Measurements from ENCODE around the gene ADI1. TPM values are rescaled to one million over a fixed set of nuclear protein-coding genes. Genes with fewer than 3 reads are reported as not detected.

The ADI1 gene
- total and polyA plus RNA-seq, 10 of the 15 experiments (the other 5 are each of a cell fraction or from before 2014, with no cell fraction given), result 4.4 to 78.7 (median 17.2) TPM

- TF ChIP-seq TCF12 (IDR thresholded peaks at IDR 0.05; ENCODE audit: low read depth, low read length), result no peak
Observed at GRCh38 chr2:3453190-3453999, 65.9 kb downstream of the ADI1 start (continued).

- BruUV-seq (replicated peaks), result no TSS peak
- peaks cover 2 to 8% of the 10 kb centered on the region in 2 experiments; a peak in 3 of 4 replicates for H3K36me3 ChIP-seq (ENCODE audit: control insufficient read depth in 2 of 2, insufficient read depth in 2 of 2, low read length in 1 of 2)
- ChIA-PET RAD21 (ENCODE audit: unreplicated experiment) (no interaction called here), CTCF (interaction anchor here (1.2 to 3.1 kb wide), 4 partner anchors 8 to 28 kb away, joined by 3 to 8 read pairs (median 3); no protein-coding TSS in a partner anchor), SMC1A (ENCODE audit: uncharacterized antibody, unreplicated experiment) (no interaction called here), POLR2A (no interaction called here)
- no peak overlapping the region for H3K4me2 ChIP-seq (ENCODE audit: control insufficient read depth, insufficient read depth)
- H4K20me1 ChIP-seq (ENCODE audit: control insufficient read depth, insufficient read depth), result no peaks in the 10 kb centered on the region
- TF ChIP-seq ATF7 (IDR thresholded peaks at IDR 0.05; ENCODE audit: low read depth), result no peak
- no peak overlapping the region for H2AFZ ChIP-seq (ENCODE audit: control insufficient read depth, low read depth, low read length)
- in situ Hi-C loops (cut with MboI), result loop anchor here (25.0 kb wide), 1 partner anchor 1340 kb away; no protein-coding TSS in a partner anchor
- no peaks in the 10 kb centered on the region for H3K79me2 ChIP-seq (ENCODE audit: control insufficient read depth, insufficient read depth, low read length)
- no peaks in the 10 kb centered on the region for H3K4me1 ChIP-seq (ENCODE audit: control insufficient read depth, insufficient read depth, low read length)
- 90% methylated on average over 17 of the region's 17 CpGs for WGBS (ENCODE audit: insufficient coverage, insufficient replicate concordance, low lambda C conversion rate, missing lambda C conversion rate)
- DNase-seq (ENCODE audit: low read depth, low spot score) (no peak), FAIRE-seq (no peak), ATAC-seq (no peak)
- H3K4me3 ChIP-seq, result no peak overlapping the region
- no peak overlapping the region for H3K9ac ChIP-seq (ENCODE audit: control insufficient read depth, insufficient read depth, low read length)
- H3K27ac ChIP-seq (ENCODE audit: control insufficient read depth, insufficient read depth), result no peak overlapping the region
- no peaks in the 10 kb centered on the region for H3K27me3 ChIP-seq (replicated peaks in 1 of 2; ENCODE audit: control insufficient read depth in 2 of 2, insufficient read depth in 2 of 2, low read length in 1 of 2)
- intact Hi-C loops (cut with micrococcal nuclease; ENCODE audit: unreplicated experiment), result no loop called here
- H3K9me3 ChIP-seq (replicated peaks; ENCODE audit: control insufficient read depth, insufficient read depth, low read length), result no peaks in the 10 kb centered on the region
Observed at GRCh38 chr2:3451926-3452671, 67.2 kb downstream of the ADI1 start.

- no peak overlapping the region for H2AFZ ChIP-seq (ENCODE audit: control insufficient read depth, low read depth, low read length)
- no peak overlapping the region for H3K4me3 ChIP-seq
- no TSS peak for BruUV-seq (replicated peaks)
- 100% methylated on average over 4 of the region's 4 CpGs for WGBS (ENCODE audit: insufficient coverage, insufficient replicate concordance, low lambda C conversion rate, missing lambda C conversion rate)
- FAIRE-seq (no peak), DNase-seq (ENCODE audit: low read depth, low spot score) (no peak), ATAC-seq (no peak)
- no peak overlapping the region for H3K27ac ChIP-seq (ENCODE audit: control insufficient read depth, insufficient read depth)
- in situ Hi-C loops (cut with MboI), result loop anchor here (25.0 kb wide), 1 partner anchor 1339 kb away; no protein-coding TSS in a partner anchor
- H3K27me3 ChIP-seq (replicated peaks in 1 of 2; ENCODE audit: control insufficient read depth in 2 of 2, insufficient read depth in 2 of 2, low read length in 1 of 2), result no peaks in the 10 kb centered on the region
- ChIA-PET POLR2A (no interaction called here), SMC1A (ENCODE audit: uncharacterized antibody, unreplicated experiment) (no interaction called here), CTCF (interaction anchor here (1.2 to 1.3 kb wide), 2 partner anchors 9 to 27 kb away, joined by 3 read pairs; no protein-coding TSS in a partner anchor), RAD21 (ENCODE audit: unreplicated experiment) (no interaction called here)
- no peak overlapping the region for H3K9ac ChIP-seq (ENCODE audit: control insufficient read depth, insufficient read depth, low read length)
- intact Hi-C loops (cut with micrococcal nuclease; ENCODE audit: unreplicated experiment), result no loop called here
- no peaks in the 10 kb centered on the region for H3K79me2 ChIP-seq (ENCODE audit: control insufficient read depth, insufficient read depth, low read length)
- H3K4me2 ChIP-seq (ENCODE audit: control insufficient read depth, insufficient read depth), result no peak overlapping the region
- no peaks in the 10 kb centered on the region for H3K9me3 ChIP-seq (replicated peaks; ENCODE audit: control insufficient read depth, insufficient read depth, low read length)
- no peaks in the 10 kb centered on the region for H4K20me1 ChIP-seq (ENCODE audit: control insufficient read depth, insufficient read depth)
- no peaks in the 10 kb centered on the region for H3K4me1 ChIP-seq (ENCODE audit: control insufficient read depth, insufficient read depth, low read length)
- peaks cover 4 to 6% of the 10 kb centered on the region in 2 experiments; a peak in 3 of 4 replicates for H3K36me3 ChIP-seq (ENCODE audit: control insufficient read depth in 2 of 2, insufficient read depth in 2 of 2, low read length in 1 of 2)
- TF ChIP-seq IRF4 (IDR thresholded peaks at IDR 0.05; ENCODE audit: low read depth, low read length), result no peak
- no peak for TF ChIP-seq STAT3 (IDR thresholded peaks at IDR 0.05; ENCODE audit: low read depth, low read length)
- TF ChIP-seq MYB (IDR thresholded peaks at IDR 0.05; ENCODE audit: borderline replicate concordance, low read depth, low read length), result no peak
- no peak for TF ChIP-seq ZBTB11 (CRISPR knock-in tag; IDR thresholded peaks at IDR 0.05)
- no peak for TF ChIP-seq ZNF207 (IDR thresholded peaks at IDR 0.05; ENCODE audit: borderline replicate concordance)
- no peak for TF ChIP-seq CHD2 (IDR thresholded peaks at IDR 0.05; ENCODE audit: borderline replicate concordance, low read depth, low read length)
Observed at GRCh38 chr2:3451169-3451568, 68.2 kb downstream of the ADI1 start.
